ENCODE results near the gene PKHD1.

PKHD1 gene

GRCh38 chr6:52053038-52053695 is 34.2 kb downstream of the PKHD1 start:
- TF ChIP-seq CTCF (IDR thresholded peaks at IDR 0.05; ENCODE audit: low read depth, low read length, missing control alignments), result no peak
- DNase-seq (ENCODE audit: extremely low read depth, low read depth), result no peak
- no peak overlapping the region for H3K4me3 ChIP-seq (replicated peaks; ENCODE audit: low read depth, low read length)

- DNase-seq (ENCODE audit: extremely low read depth, low read depth), result no peak
- no peak overlapping the region for H3K4me3 ChIP-seq (replicated peaks; ENCODE audit: low read depth, low read length)
- no peak for TF ChIP-seq CTCF (IDR thresholded peaks at IDR 0.05; ENCODE audit: low read depth, low read length, missing control alignments)
These were observed 37.4 kb downstream of the PKHD1 start for GRCh38 chr6:52050051-52050405.

GRCh38 chr6:52049252-52050050 is 38.0 kb downstream of the PKHD1 start:
- no peak overlapping the region for H3K4me3 ChIP-seq (replicated peaks; ENCODE audit: low read depth, low read length)
- peak; percentile 54 for TF ChIP-seq CTCF (IDR thresholded peaks at IDR 0.05; ENCODE audit: low read depth, low read length, missing control alignments)
- DNase-seq (ENCODE audit: extremely low read depth, low read depth), result peak; percentile 19

- H3K4me3 ChIP-seq (replicated peaks; ENCODE audit: low read depth, low read length), result no peak overlapping the region
- TF ChIP-seq CTCF (IDR thresholded peaks at IDR 0.05; ENCODE audit: low read depth, low read length, missing control alignments), result no peak
These were observed 41.0 kb downstream of the PKHD1 start for GRCh38 chr6:52046456-52046855.

GRCh38 chr6:52045481-52045880 is 41.9 kb downstream of the PKHD1 start:
- no peak for TF ChIP-seq CTCF (IDR thresholded peaks at IDR 0.05; ENCODE audit: low read depth, low read length, missing control alignments)
- no peak for DNase-seq (ENCODE audit: extremely low read depth, low read depth)
- H3K4me3 ChIP-seq (replicated peaks; ENCODE audit: low read depth, low read length), result no peak overlapping the region

More at GRCh38 chr6:52046456-52046855, 41.0 kb downstream of the PKHD1 start:
- DNase-seq (ENCODE audit: extremely low read depth, low read depth), result no peak

GRCh38 chr6:52045033-52045432 is 42.4 kb downstream of the PKHD1 start:
- no peak overlapping the region for H3K4me3 ChIP-seq (replicated peaks; ENCODE audit: low read depth, low read length)
- no peak for DNase-seq (ENCODE audit: extremely low read depth, low read depth)
- no peak for TF ChIP-seq CTCF (IDR thresholded peaks at IDR 0.05; ENCODE audit: low read depth, low read length, missing control alignments)

All from HFF-Myc (cell line).